ENCODE results near the gene SNX4.

DNA sequence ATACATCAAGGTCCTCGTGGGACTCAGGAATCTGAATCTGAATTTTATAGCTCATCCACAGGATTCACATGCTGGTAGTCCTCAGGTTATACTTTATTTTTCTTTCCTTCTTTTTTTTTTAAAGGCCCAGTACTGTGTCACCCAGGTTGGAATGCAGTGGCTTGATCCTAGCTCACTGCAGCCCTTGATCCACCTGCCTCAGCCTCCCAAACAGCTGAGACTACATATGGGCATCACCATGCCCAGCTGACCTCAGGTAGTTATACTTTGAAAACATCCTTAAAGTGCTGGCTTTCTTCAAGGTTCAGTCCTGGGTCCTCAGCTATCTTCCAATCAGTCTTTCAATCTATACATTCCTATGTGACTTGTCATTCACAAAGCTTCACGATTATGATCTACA lies 38.2 kb downstream of the SNX4 start:
- TF ChIP-seq POLR2A (IDR thresholded peaks at IDR 0.05) (no peak), EP300 (IDR thresholded peaks at IDR 0.05) (no peak)

Measured in sigmoid colon (tissue), 4 donors.